Activated CD4-positive, alpha-beta T cell treated with anti-CD3 and anti-CD28 coated beads, Interleukin-2, amount 10 ng/mL, durations not matched to agents 24 days and 14 days (primary cell): ENCODE measurements around the gene SBNO2. TPM values are rescaled to one million over a fixed set of nuclear protein-coding genes. Genes with fewer than 3 reads are reported as not detected.
A peak's percentile ranks its signal among the peaks of the same experiment; 100 is the strongest.

Source experiments
- DNase-seq: peaks from one replicate; pipeline ENCODE4 v3.0.0; 2022
- H3K27ac Mint-ChIP-seq: one replicate; pipeline ENCODE4 v1.8.0; 2022; ENCODE audit warnings: mild to moderate bottlenecking, mixed read lengths
- H3K27me3 Mint-ChIP-seq: one replicate; pipeline ENCODE4 v1.8.0; 2022; ENCODE audit warnings: mixed read lengths
- H3K36me3 Mint-ChIP-seq: one replicate; pipeline ENCODE4 v1.8.0; 2022; ENCODE audit warnings: low read depth, mild to moderate bottlenecking, mixed read lengths
- H3K4me1 Mint-ChIP-seq: one replicate; pipeline ENCODE4 v1.8.0; 2021; ENCODE audit warnings: mixed read lengths
- H3K4me3 Mint-ChIP-seq: one replicate; pipeline ENCODE4 v1.8.0; 2022; ENCODE audit warnings: mild to moderate bottlenecking, moderate library complexity, mixed read lengths
- H3K9me3 Mint-ChIP-seq: one replicate; pipeline ENCODE4 v1.8.0; 2021; ENCODE audit warnings: mixed read lengths
- intact Hi-C: fragments of 100-400 bp; cut with micrococcal nuclease; formaldehyde crosslinking; loops from one replicate; pipeline ENCODE4 v1.15.1; 2023
- total RNA-seq: library from RNA; stranded (reverse); gene quantifications from 2 replicates; pipeline ENCODE4 v1.2.3, GENCODE V29; 2022

Gene SBNO2
- total RNA-seq, 1 donor from 2014 or later = 98.9 TPM

DNA sequence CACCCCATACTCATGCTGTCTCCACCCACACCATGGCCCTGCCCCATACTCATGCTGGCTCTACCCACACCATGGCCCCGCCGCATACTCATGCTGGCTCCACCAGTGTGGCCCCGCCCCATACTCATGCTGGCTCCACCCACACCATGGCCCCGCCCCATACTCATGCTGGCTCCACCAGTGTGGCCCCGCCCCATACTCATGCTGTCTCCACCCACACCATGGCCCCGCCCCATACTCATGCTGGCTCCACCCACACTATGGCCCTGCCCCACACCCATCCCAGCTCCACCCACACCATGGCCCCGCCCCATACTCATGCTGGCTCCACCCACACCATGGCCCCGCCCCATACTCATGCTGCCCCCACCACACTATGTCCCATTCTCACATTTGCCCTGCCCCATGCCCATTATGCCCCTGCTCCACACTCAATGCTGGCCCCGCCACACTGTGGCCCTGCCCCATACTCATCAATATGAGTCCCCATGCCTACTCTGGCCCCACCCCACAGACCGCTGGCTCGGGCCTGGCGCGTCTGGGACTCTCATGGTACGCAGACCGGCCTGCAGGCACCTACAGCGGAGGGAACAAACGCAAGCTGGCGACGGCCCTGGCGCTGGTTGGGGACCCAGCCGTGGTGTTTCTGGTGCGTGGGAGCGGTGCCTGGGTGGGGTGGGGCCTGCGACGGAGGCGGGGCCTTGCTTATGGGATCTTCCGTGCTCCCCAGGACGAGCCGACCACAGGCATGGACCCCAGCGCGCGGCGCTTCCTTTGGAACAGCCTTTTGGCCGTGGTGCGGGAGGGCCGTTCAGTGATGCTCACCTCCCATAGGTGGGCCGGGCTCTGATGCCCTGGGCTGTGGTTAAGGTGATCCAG is 110.8 kb downstream of the SBNO2 start:
- H3K27me3 Mint-ChIP-seq = no peaks in the 10 kb centered on the region
- no peak overlapping the region for H3K4me3 Mint-ChIP-seq
- peak; percentile 93 for DNase-seq
- intact Hi-C loops = no loop called here
- H3K27ac Mint-ChIP-seq = no peak overlapping the region
- H3K36me3 Mint-ChIP-seq = no peaks in the 10 kb centered on the region
- H3K9me3 Mint-ChIP-seq = no peaks in the 10 kb centered on the region
- H3K4me1 Mint-ChIP-seq = peaks cover 22% of the 10 kb centered on the region

DNA sequence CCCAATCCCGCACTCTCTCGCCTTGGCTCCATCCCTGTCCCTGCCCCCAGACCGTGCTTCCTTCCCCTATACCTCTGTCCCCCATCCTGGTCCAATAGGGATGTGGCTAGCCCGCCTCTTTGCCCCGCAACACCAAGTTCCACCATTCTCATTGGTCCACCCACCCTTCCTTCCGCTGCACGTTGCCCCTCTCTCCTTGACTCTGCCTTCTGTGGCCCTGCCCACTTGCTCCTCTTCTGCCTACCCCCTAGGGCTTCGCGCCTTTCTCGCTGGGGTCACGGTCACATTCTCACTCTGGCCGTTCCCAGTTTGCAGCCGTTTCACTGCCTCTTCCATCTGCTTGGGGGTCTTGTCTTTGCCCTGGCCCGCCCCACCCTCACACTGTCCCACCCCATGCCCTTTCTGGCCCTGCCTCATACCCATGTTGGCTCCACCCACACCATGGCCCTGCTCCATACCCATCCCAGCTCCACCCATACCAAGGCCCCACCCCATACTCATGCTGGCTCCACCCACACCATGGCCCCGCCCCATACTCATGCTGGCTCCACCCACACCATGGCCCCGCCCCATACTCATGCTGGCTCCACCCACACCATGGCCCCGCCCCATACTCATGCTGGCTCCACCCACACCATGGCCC is 111.6 kb downstream of the SBNO2 start:
- intact Hi-C loops = no loop called here
- Mint-ChIP-seq H3K27ac (peak overlapping the region; percentile 45), H3K27me3 (no peaks in the 10 kb centered on the region), H3K4me1 (peaks cover 27% of the 10 kb centered on the region), H3K9me3 (no peaks in the 10 kb centered on the region), H3K36me3 (peaks cover under 1% of the 10 kb centered on the region), H3K4me3 (no peak overlapping the region)
- no peak for DNase-seq

DNA sequence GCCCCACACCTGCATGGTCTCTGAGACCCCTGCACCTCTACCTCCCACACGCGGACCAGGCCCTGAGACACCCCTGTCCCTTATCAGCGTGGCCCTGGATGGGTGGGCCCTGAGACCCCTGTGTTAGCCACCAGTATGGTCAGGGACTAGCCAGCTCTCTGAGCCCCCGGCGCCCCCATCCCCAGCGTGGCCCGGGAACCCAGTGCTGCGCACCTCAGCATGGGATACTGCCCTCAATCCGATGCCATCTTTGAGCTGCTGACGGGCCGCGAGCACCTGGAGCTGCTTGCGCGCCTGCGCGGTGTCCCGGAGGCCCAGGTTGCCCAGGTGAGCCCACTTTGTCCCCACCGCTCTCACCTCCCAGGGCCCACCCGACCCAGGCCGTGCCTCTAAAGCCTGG is 112.1 kb downstream of the SBNO2 start:
- H3K4me1 Mint-ChIP-seq = peaks cover 30% of the 10 kb centered on the region
- H3K36me3 Mint-ChIP-seq = peaks cover 3% of the 10 kb centered on the region
- no peaks in the 10 kb centered on the region for H3K27me3 Mint-ChIP-seq
- H3K9me3 Mint-ChIP-seq = no peaks in the 10 kb centered on the region
- intact Hi-C loops = no loop called here
- no peak for DNase-seq
- H3K27ac Mint-ChIP-seq = no peak overlapping the region
- no peak overlapping the region for H3K4me3 Mint-ChIP-seq

DNA sequence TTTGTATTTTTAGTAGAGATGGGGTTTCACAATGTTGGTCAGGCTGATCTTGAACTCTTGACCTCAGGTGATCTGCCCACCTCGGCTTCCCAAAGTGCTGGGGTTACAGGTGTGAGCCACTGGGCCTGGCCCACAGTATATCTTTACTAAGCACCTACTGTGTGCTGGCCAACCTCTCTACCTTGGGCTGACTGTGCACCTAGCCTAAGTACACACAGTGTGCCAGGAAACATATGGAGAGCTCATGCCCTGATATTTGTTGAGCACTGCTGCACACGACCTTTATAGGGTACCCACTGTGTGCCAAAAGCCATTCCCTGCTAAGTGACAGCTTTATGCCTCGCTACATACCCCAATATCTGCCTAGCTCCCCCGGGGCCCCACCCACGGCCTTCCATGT is 113.4 kb downstream of the SBNO2 start:
- Mint-ChIP-seq H3K4me1 (peaks cover 28% of the 10 kb centered on the region), H3K9me3 (no peaks in the 10 kb centered on the region), H3K27ac (no peak overlapping the region), H3K4me3 (no peak overlapping the region), H3K27me3 (no peaks in the 10 kb centered on the region), H3K36me3 (peaks cover 12% of the 10 kb centered on the region)
- intact Hi-C loops = no loop called here
- DNase-seq = no peak

DNA sequence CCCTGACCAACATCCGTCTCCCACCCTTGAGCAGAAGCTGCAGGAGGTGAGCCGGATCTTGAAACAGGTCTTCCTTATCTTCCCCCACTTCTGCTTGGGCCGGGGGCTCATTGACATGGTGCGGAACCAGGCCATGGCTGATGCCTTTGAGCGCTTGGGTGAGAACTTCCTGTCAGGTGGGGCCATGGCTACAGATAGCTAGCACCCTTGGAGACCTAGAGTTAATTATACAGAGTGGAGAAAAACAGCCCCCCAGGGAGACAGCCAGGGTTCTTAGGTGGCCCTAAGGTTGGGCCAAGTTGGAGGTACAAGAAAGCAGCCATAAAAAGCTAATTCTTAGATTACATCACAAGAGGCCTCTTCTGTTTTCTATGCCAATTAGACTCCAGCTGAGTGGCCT is 116.0 kb downstream of the SBNO2 start:
- Mint-ChIP-seq H3K4me1 (peaks cover 16% of the 10 kb centered on the region), H3K4me3 (no peak overlapping the region), H3K27ac (no peak overlapping the region), H3K36me3 (peaks cover 13% of the 10 kb centered on the region), H3K27me3 (no peaks in the 10 kb centered on the region), H3K9me3 (no peaks in the 10 kb centered on the region)
- DNase-seq = no peak
- intact Hi-C loops = no loop called here

Other genes with a start within 250 kb of the SBNO2 start
- 35.6 and 36.6 TPM in 2 replicates for gene ARID3A, start 248.2 kb downstream of the SBNO2 start, total RNA-seq
- 104 and 111 TPM in 2 replicates for gene WDR18, start 189.9 kb downstream of the SBNO2 start, total RNA-seq
- 0.07 TPM in 1 of 2 replicates, not detected in the other for gene GRIN3B, start 173.8 kb downstream of the SBNO2 start, total RNA-seq
- gene TMEM259, start 153.1 kb downstream of the SBNO2 start, total RNA-seq = 154 and 156 TPM in 2 replicates
- not detected in 2 replicates for gene RNU6-2, start 152.7 kb downstream of the SBNO2 start, total RNA-seq
- gene CNN2, start 147.7 kb downstream of the SBNO2 start, total RNA-seq = 112 TPM in 2 replicates
- gene ABCA7, start 134.2 kb downstream of the SBNO2 start, total RNA-seq = 15.8 TPM in 2 replicates
- gene ARHGAP45, start 107.1 kb downstream of the SBNO2 start, total RNA-seq = 176 and 183 TPM in 2 replicates
- gene POLR2E, start 78.9 kb downstream of the SBNO2 start, total RNA-seq = 273 and 274 TPM in 2 replicates
- gene GPX4, start 70.3 kb downstream of the SBNO2 start, total RNA-seq = 225 and 239 TPM in 2 replicates
- 70.3 and 70.9 TPM in 2 replicates for gene STK11, start 31.5 kb upstream of the SBNO2 start, total RNA-seq
- gene CBARP, start 63.7 kb upstream of the SBNO2 start, total RNA-seq = 1.7 and 1.9 TPM in 2 replicates
- 254 and 269 TPM in 2 replicates for gene ATP5F1D, start 67.5 kb upstream of the SBNO2 start, total RNA-seq
- gene MIDN, start 74.3 kb upstream of the SBNO2 start, total RNA-seq = 72.3 and 82.4 TPM in 2 replicates
- gene CIRBP, start 95.1 kb upstream of the SBNO2 start, total RNA-seq = 237 TPM in 2 replicates
- 115 and 126 TPM in 2 replicates for gene FAM174C, start 101.3 kb upstream of the SBNO2 start, total RNA-seq
- gene EFNA2, start 111.6 kb upstream of the SBNO2 start, total RNA-seq = not detected in 2 replicates
- 108 and 110 TPM in 2 replicates for gene NDUFS7, start 209.6 kb upstream of the SBNO2 start, total RNA-seq
- 28.8 and 32.6 TPM in 2 replicates for gene GAMT, start 227.3 kb upstream of the SBNO2 start, total RNA-seq
- 299 and 323 TPM in 2 replicates for gene DAZAP1, start 233.3 kb upstream of the SBNO2 start, total RNA-seq